GM21447 (cell line): ENCODE data around the gene ARL3.

Experiments
- ATAC-seq: cut with Tn5 transposase; IDR thresholded peaks from one replicate; pipeline ENCODE4 v1.9.1; 2021; ENCODE audit not compliant: unreplicated experiment

Gene ARL3

GRCh38 chr10:102653060-102653459 lies 61.1 kb downstream of the ARL3 start:
- no peak for ATAC-seq

GRCh38 chr10:102652170-102652916 lies 61.9 kb downstream of the ARL3 start:
- peak; percentile 52 for ATAC-seq

GRCh38 chr10:102651455-102652169 lies 62.6 kb downstream of the ARL3 start:
- peak; percentile 4 for ATAC-seq

- no peak for ATAC-seq
Measured at GRCh38 chr10:102650655-102651454, 63.3 kb downstream of the ARL3 start.

GRCh38 chr10:102649797-102650654 lies 64.2 kb downstream of the ARL3 start:
- ATAC-seq = no peak

- ATAC-seq = no peak
Measured at GRCh38 chr10:102648889-102649796, 65.1 kb downstream of the ARL3 start.

- ATAC-seq = no peak
Measured at GRCh38 chr10:102648269-102648888, 65.8 kb downstream of the ARL3 start.

GRCh38 chr10:102647443-102648268 lies 66.5 kb downstream of the ARL3 start:
- no peak for ATAC-seq

GRCh38 chr10:102646610-102647442 lies 67.4 kb downstream of the ARL3 start:
- ATAC-seq = no peak

- ATAC-seq = peak; percentile 36
Measured at GRCh38 chr10:102645741-102646609, 68.2 kb downstream of the ARL3 start.

- ATAC-seq = no peak
Measured at GRCh38 chr10:102645388-102645740, 68.8 kb downstream of the ARL3 start.

- ATAC-seq = no peak
Measured at GRCh38 chr10:102644646-102645387, 69.4 kb downstream of the ARL3 start.

- no peak for ATAC-seq
Measured at GRCh38 chr10:102644066-102644645, 70.0 kb downstream of the ARL3 start, which contains the start of gene TRIM8. Gene TRIM8, plus strand, starts transcription at chr10:102644479. Its CDS starts 139 bp downstream, at chr10:102644618.

GRCh38 chr10:102643336-102644065 lies 70.7 kb downstream of the ARL3 start:
- ATAC-seq = no peak
